ENCODE data around the gene SCGB3A2.
A peak's percentile ranks its signal among the peaks of the same experiment; 100 is the strongest.
"Not testable (repeated sequence)": the region's sequence is repeated elsewhere in the genome, so short reads cannot be mapped to it uniquely, and the experiment has no call there.

SCGB3A2 gene

GRCh38 chr5:147869112-147869511 lies 9.4 kb upstream of the SCGB3A2 start:
- no peak for DNase-seq

DNA sequence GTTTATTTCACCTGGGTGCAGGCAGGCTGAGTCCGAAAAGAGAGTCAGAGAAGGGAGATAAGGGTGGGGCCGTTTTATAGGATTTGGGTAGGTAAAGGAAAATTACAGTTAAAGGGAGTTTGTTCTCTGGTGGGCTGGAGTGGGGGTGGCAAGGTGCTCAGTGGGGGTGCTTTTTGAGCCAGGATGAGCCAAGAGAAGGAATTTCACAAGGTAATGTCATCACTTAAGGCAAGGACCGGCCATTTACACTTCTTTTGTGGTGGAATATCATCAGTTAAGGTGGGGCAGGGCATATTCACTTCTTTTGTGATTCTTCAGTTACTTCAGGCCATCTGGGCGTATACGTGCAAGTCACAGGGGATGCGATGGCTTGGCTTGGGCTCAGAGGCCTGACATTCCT lies 8.6 kb upstream of the SCGB3A2 start:
- DNase-seq = not testable (repeated sequence)

GRCh38 chr5:147871980-147872549 lies 6.4 kb upstream of the SCGB3A2 start:
- DNase-seq = not testable (repeated sequence)

GRCh38 chr5:147872744-147873435 lies 5.6 kb upstream of the SCGB3A2 start:
- not testable (repeated sequence) for DNase-seq

GRCh38 chr5:147874118-147874875 lies 4.2 kb upstream of the SCGB3A2 start:
- not testable (repeated sequence) for DNase-seq

GRCh38 chr5:147874910-147875367 lies 3.6 kb upstream of the SCGB3A2 start:
- DNase-seq = no peak

- DNase-seq = no peak
Measured at GRCh38 chr5:147876141-147876540, 2.4 kb upstream of the SCGB3A2 start.

DNA sequence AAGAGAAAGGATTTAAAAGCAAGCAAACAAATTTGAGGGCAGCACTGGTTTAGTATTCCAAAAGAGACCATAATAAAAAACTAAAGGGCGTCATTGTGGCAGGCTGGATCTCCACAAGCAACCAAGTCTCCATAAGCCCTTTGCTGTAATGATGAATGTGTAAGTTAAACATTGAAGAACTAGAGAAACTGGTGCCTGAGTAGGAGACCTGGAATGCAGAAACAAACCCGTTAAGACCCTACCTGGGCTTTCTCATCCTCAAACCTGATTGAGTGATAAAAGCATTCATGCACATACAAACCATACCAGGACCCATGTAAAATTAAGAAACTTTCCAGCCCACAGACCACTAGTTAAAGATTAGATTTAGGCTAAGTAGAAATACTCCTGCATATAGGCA lies 1.9 kb upstream of the SCGB3A2 start:
- no peak for DNase-seq

GRCh38 chr5:147879784-147880183 lies 1.3 kb downstream of the SCGB3A2 start:
- DNase-seq = no peak

GRCh38 chr5:147880487-147880886 lies 2.0 kb downstream of the SCGB3A2 start:
- no peak for DNase-seq

GRCh38 chr5:147882586-147883313 lies 4.2 kb downstream of the SCGB3A2 start:
- DNase-seq = no peak

GRCh38 chr5:147887026-147887627 lies 8.6 kb downstream of the SCGB3A2 start:
- DNase-seq = peak in 1 of 2 donors; percentile 49

- no peak for DNase-seq
Measured at GRCh38 chr5:147887930-147888329, 9.4 kb downstream of the SCGB3A2 start.

- no peak for DNase-seq
Measured at GRCh38 chr5:147892696-147893296, 14.3 kb downstream of the SCGB3A2 start.

DNA sequence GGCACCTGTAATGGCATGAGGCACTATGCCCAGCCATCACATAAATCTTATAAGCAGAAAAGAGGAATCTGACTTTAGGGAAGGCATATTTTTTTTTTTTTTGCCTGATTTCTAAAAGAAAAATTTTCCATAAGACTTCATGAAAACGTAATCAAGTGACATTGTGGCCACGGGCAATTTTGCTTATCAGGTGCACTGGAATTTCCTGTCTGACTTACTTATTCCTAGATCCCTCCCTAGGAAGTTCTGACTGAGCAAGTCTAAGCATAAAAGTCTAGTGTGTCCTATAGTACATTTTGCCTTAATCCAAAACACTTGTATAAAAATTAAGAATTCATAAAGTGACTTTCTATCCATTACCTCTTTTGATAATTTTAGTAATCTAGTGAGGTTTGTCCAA lies 15.3 kb downstream of the SCGB3A2 start:
- DNase-seq = no peak

DNA sequence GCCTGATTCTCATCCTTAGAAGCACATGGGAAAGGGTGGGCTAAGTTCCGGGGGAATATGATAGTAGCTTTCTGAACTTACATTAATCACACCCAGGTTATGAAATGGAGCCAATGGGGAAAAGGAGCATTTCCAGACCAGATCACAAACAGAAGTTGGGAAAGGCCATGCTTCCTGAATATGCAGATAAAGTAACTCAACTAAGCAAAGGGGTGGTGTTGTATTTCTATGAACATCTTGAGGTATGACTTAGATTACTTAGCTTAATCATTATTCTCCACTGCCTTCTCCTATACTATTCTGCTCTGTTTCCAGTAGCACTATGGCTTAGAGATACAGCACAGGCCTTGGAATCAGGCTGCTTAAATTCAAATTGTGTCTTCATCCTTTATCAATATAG lies 17.4 kb downstream of the SCGB3A2 start:
- no peak for DNase-seq

DNA sequence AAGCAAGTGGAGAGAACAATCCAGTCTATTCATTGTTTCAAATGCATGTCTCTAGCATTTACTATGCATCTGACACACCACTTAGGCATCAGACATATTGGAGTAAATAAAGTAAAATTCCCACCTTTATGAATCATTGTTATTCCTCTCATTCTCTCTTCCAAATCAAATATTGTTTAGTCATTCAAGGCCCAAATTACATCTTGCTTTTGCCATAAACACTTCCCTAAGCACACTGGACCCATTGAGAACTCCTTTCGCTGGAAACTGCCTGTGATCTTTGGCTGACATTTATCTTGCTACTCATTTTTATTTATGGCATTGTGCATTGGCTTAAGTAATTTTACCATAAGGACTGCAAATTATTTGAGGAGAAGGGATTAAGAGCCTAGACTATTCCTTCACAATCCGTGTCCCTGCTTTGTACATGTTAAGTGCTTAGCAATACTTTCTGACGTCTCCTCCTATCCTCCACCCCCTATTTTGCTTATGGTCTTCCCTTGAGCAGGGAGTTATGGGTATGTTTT lies 20.4 kb downstream of the SCGB3A2 start:
- DNase-seq = no peak

DNA sequence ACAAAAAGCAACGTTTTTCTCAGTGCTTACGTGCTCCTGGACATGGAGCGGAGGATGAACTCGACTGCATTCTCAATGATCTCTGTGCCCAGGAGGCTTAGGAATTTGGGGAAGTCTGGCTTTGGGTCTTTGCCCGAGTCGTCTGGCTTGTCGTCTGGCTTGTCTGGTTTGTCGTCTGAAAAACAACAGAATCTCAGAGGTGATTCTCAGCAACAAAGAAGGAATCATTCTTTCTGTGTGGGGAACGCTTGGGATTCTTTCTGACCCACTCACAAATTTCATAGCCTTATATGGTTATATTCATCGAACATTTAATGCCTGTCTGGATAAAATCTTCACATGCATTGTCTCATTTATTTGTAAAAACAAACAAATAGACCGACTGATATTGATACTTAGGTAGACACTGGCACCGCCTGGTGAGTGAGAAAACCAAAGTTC lies 23.1 kb downstream of the SCGB3A2 start:
- no peak for DNase-seq

DNA sequence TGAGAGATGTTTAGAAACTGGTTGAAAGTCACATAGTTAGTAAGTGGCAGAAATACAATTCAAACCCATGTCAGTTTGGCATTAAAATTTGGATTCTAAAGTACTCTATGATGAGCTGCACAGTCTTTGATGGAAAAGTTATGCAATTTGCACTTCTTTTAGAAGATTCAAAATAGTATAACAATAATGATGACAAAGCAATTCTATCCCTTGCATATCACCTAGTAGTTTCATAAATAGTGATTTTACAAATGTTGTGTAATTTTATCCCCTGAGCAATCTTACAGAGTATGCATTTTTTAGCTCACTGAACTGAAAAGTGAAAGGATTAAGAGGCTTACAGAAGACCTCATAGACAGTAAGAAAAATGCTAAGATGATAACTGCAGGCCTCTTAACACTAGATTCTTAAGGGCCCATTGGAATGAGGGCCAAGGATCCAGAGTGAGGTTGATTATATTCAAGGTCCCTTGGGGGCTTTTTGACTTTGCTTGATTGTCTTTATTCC lies 24.2 kb downstream of the SCGB3A2 start:
- DNase-seq = no peak

- DNase-seq = no peak
Measured at GRCh38 chr5:147904110-147904509, 25.6 kb downstream of the SCGB3A2 start.

DNA sequence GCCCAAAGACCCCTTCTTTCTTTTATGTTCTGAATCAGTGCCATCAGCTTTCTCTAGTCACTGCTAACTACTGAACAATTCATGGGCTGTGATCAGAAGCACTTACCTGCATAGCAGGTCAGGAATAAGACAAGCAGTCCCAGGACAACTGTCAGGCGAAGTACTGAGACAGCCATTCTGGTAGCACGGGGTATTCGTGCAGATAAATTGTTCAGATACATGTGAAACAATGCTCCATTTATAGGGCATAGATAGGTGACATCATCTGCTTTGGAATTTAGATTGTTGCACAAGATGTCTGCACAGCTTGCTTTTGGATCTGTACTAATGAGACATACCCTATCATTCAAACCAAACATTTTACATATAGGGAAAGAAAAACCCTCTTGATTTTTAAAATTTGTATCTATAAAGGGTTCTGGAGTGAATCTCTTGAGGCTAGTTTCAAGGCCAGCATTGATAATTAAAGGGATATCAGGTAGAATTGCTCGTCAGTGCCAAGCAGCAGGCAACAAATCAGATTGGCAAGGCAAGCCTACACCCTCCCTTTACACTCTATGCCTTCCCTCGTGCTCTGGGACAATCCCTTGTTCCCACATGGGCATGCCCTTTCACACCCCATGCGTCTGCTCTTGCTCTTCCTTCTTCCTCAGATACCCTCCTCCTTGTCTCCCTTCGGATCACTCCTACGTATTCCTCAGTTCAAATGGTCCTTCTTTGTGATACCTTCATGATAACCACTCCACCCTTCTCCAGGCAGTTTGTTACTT lies 28.0 kb downstream of the SCGB3A2 start, which contains the start of gene C5orf46:
Gene C5orf46, minus strand, starts transcription at position 213 of the 770 bp plus-strand sequence. Its CDS starts 37 bp downstream, at position 176.
- no peak for DNase-seq

Data from bone marrow (tissue), 2 donors.